GM12875 (cell line): ENCODE results near the gene CEP85L.

Experiments used
- H3K4me3 ChIP-seq: one replicate; pipeline ENCODE4 v1.5.1; 2011; ENCODE audit warnings: low read depth, low read length, control low read depth
- TF ChIP-seq, protein P1 (sequence below): IDR thresholded peaks from 2 replicates; pipeline ENCODE4 v1.5.1; 2011; ENCODE audit warnings: low read depth, mild to moderate bottlenecking, control low read depth, inconsistent platforms, low read length, moderate library complexity, borderline replicate concordance; ENCODE audit not compliant: insufficient read depth

CEP85L gene

DNA sequence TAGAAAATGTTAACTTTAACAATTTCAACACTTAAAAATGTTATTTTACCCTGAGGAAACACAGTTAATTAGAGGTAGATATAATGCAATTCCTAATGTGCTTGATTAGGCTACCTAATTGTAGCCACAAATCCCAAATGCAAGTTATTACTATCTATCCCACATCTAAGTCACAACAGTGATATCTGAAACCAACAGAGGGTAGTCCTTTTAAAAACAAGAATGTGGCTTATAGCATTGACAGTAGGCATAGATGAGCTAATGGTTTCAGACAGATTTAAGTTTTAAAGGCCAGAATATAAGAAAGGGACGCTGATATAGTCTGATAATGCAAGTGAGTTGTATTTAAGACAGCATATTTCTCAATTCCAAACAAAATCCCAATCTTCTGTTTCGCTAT lies 80.3 kb downstream of the CEP85L start:
- H3K4me3 ChIP-seq = no peak overlapping the region
- TF ChIP-seq, protein P1, sequence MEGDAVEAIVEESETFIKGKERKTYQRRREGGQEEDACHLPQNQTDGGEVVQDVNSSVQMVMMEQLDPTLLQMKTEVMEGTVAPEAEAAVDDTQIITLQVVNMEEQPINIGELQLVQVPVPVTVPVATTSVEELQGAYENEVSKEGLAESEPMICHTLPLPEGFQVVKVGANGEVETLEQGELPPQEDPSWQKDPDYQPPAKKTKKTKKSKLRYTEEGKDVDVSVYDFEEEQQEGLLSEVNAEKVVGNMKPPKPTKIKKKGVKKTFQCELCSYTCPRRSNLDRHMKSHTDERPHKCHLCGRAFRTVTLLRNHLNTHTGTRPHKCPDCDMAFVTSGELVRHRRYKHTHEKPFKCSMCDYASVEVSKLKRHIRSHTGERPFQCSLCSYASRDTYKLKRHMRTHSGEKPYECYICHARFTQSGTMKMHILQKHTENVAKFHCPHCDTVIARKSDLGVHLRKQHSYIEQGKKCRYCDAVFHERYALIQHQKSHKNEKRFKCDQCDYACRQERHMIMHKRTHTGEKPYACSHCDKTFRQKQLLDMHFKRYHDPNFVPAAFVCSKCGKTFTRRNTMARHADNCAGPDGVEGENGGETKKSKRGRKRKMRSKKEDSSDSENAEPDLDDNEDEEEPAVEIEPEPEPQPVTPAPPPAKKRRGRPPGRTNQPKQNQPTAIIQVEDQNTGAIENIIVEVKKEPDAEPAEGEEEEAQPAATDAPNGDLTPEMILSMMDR = no peak

DNA sequence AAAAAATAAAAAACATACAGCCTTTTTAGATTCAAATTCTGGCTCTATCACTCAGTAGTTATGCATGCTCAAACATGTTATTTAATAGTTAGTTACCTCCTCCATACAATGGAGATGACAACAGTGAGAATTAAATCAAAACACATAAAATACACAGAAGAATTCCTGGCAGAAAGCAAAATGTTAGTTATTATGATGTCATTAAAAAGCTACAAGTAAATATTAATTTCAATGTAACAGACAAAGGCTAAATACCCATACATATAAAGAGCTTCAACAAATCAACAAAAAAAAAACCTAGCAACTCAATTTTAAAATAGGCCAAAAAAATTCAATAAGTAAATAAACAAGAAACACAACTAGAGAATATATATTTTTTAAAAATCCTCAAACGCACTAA lies 81.9 kb downstream of the CEP85L start:
- TF ChIP-seq, protein P1 = no peak

DNA sequence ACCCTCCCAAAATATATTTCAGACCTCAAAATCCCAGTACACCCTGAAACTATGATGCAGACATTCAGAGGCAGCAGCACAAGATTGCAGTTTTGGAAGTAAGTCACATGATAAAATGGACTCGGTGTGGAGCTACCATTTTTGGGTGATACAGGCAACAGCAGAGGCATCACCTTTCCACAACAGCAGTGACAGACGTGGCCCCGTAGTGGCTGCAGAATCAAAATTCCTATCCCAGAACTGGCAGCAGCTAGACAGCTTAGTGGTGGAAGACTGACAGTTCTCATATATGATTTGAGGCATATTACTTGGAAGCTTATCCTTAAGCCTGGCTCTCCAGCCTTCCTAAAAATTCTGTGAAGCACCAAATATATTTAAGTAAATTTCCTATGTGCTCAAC lies 83.4 kb downstream of the CEP85L start:
- H3K4me3 ChIP-seq = no peak overlapping the region
- TF ChIP-seq, protein P1 = no peak

More for the DNA sequence above, 81.9 kb downstream of the CEP85L start:
- no peak overlapping the region for H3K4me3 ChIP-seq

DNA sequence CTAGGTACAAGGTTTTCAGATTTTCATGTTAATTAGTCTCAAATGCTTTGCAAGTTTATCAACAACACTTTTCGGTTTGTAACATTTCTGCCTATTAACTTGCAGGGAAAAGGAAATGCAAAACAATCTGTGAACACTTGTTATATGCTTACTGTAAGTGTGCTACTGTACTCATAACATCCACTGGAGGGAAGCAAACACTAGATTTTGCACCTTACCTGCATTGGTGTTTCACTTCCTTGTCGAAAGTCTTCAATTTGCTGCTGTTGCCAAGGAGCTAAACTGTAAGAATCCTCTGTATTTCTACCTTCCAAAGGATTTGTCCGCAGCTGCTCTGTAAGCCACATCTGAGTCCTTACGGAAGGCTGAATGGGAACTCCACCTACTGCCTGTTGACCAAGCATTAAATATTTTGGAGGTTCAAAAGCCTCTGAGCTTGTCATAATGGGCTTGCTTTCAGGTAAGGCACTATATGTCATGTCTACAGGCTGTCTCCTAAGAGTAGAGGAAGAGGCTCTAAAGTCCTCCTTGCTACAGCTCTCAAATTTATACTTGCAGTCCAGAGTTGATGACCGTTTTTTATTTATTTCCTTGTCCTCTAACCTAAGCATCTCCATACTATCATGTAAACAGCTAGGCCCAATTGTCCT lies 86.0 kb downstream of the CEP85L start:
- no peak overlapping the region for H3K4me3 ChIP-seq
- TF ChIP-seq, protein P1 = peak; percentile 55; the same call in 1 of the 2 replicates

DNA sequence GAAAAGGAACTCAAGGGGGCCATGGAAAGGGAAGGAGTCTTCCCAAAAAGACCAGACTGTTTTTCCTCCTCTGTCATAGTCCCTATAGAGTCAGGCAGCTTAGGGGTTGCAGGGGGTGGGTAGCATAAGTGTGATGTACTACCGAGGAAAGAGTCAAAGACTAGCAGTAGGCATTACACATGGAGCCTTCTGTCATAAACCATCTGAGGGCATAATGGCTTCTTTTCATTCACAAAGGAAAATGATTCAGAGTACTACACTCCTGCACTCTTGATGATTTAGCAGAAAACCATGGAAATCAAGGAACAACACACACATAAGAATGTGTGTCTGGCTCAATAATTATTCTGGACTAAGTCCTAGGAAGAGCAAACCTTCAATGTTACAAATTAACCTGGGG lies 88.4 kb downstream of the CEP85L start:
- no peak overlapping the region for H3K4me3 ChIP-seq
- TF ChIP-seq, protein P1 = no peak

DNA sequence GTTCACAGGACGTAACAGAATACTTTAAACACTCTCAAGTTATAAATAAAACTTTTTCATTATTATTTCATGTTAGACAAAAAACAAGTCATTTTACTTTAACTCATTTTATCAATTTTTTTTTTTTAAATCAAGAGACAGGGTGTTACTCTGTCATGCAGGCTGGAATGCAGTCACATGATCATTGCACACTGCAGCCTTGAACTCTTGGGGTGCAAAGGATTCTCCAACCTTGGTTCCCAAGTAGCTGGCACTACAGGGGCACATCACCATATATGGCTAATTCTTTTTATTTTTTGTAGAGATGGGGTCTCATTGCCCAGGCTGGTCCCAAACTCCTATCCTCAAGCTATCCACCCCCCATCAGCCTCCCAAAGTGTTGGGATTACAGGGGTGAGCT lies 89.1 kb downstream of the CEP85L start:
- H3K4me3 ChIP-seq = no peak overlapping the region

DNA sequence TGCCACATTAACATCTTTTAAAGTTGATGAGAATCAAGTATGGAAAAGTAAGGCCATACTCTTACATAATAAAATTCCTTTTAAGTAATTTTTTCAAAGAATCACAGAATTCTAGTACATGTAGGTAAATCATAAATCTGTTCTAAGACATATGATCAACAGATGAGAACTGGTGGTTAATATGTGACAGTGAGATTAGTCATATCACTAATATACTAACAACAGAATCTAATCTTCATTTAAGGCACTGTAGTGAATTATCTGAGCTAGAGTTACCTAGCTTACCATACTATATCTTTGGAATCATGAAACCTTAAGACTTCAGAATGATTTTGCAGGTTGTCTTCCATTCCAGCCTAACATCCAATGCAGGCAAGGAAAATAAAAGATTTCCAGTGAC lies 91.7 kb downstream of the CEP85L start:
- TF ChIP-seq, protein P1 = no peak
- H3K4me3 ChIP-seq = no peak overlapping the region

More for the DNA sequence above, 89.1 kb downstream of the CEP85L start:
- TF ChIP-seq, protein P1 = no peak
